ENCODE data around the gene AURKAIP1. TPM values are rescaled to one million over a fixed set of nuclear protein-coding genes. Genes with fewer than 3 reads are reported as not detected.
A peak's percentile ranks its signal among the peaks of the same experiment; 100 is the strongest.

AURKAIP1 gene
- total and polyA plus RNA-seq, 2 of the 13 experiments (the other 11 are each of a cell fraction or from before 2014, with no cell fraction given), result 69.5 to 175 TPM

GRCh38 chr1:1402072-1402900, 27.3 kb upstream of the AURKAIP1 start (continued):
- TF ChIP-seq, protein P1, sequence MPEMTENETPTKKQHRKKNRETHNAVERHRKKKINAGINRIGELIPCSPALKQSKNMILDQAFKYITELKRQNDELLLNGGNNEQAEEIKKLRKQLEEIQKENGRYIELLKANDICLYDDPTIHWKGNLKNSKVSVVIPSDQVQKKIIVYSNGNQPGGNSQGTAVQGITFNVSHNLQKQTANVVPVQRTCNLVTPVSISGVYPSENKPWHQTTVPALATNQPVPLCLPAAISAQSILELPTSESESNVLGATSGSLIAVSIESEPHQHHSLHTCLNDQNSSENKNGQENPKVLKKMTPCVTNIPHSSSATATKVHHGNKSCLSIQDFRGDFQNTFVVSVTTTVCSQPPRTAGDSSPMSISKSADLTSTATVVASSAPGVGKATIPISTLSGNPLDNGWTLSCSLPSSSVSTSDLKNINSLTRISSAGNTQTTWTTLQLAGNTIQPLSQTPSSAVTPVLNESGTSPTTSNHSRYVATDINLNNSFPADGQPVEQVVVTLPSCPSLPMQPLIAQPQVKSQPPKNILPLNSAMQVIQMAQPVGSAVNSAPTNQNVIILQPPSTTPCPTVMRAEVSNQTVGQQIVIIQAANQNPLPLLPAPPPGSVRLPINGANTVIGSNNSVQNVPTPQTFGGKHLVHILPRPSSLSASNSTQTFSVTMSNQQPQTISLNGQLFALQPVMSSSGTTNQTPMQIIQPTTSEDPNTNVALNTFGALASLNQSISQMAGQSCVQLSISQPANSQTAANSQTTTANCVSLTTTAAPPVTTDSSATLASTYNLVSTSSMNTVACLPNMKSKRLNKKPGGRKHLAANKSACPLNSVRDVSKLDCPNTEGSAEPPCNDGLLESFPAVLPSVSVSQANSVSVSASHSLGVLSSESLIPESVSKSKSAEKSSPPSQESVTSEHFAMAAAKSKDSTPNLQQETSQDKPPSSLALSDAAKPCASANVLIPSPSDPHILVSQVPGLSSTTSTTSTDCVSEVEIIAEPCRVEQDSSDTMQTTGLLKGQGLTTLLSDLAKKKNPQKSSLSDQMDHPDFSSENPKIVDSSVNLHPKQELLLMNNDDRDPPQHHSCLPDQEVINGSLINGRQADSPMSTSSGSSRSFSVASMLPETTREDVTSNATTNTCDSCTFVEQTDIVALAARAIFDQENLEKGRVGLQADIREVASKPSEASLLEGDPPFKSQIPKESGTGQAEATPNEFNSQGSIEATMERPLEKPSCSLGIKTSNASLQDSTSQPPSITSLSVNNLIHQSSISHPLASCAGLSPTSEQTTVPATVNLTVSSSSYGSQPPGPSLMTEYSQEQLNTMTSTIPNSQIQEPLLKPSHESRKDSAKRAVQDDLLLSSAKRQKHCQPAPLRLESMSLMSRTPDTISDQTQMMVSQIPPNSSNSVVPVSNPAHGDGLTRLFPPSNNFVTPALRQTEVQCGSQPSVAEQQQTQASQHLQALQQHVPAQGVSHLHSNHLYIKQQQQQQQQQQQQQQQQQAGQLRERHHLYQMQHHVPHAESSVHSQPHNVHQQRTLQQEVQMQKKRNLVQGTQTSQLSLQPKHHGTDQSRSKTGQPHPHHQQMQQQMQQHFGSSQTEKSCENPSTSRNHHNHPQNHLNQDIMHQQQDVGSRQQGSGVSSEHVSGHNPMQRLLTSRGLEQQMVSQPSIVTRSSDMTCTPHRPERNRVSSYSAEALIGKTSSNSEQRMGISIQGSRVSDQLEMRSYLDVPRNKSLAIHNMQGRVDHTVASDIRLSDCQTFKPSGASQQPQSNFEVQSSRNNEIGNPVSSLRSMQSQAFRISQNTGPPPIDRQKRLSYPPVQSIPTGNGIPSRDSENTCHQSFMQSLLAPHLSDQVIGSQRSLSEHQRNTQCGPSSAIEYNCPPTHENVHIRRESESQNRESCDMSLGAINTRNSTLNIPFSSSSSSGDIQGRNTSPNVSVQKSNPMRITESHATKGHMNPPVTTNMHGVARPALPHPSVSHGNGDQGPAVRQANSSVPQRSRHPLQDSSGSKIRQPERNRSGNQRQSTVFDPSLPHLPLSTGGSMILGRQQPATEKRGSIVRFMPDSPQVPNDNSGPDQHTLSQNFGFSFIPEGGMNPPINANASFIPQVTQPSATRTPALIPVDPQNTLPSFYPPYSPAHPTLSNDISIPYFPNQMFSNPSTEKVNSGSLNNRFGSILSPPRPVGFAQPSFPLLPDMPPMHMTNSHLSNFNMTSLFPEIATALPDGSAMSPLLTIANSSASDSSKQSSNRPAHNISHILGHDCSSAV (CRISPR knock-in tag; IDR thresholded peaks at IDR 0.05; ENCODE audit: borderline replicate concordance), result no peak
- TF ChIP-seq UBTF (CRISPR knock-in tag; IDR thresholded peaks at IDR 0.05) (no peak), GLI4 (CRISPR knock-in tag; IDR thresholded peaks at IDR 0.05; ENCODE audit: borderline replicate concordance) (no peak), FLYWCH1 (CRISPR knock-in tag; IDR thresholded peaks at IDR 0.05) (no peak), FOSL1 (CRISPR knock-in tag; IDR thresholded peaks at IDR 0.05; ENCODE audit: borderline replicate concordance) (no peak), POLR2G (IDR thresholded peaks at IDR 0.05; ENCODE audit: low read depth, low read length) (peak; percentile 42; the same call in 1 of the 2 replicates), RAD51 (IDR thresholded peaks at IDR 0.05; ENCODE audit: borderline replicate concordance) (no peak), ZBTB1 (CRISPR knock-in tag; IDR thresholded peaks at IDR 0.05; ENCODE audit: borderline replicate concordance) (no peak), ZNF660 (CRISPR knock-in tag; IDR thresholded peaks at IDR 0.05; ENCODE audit: borderline replicate concordance, low read depth) (no peak), SUZ12 (IDR thresholded peaks at IDR 0.05; ENCODE audit: low read depth, low read length) (no peak), ZNF496 (CRISPR knock-in tag; IDR thresholded peaks at IDR 0.05; ENCODE audit: insufficient replicate concordance) (no peak), AKAP8 (CRISPR knock-in tag; IDR thresholded peaks at IDR 0.05) (no peak), CREBL2 (CRISPR knock-in tag; IDR thresholded peaks at IDR 0.05; ENCODE audit: borderline replicate concordance) (no peak), ZBTB7B (CRISPR knock-in tag; IDR thresholded peaks at IDR 0.05) (no peak)
- TF ChIP-seq, protein P2, sequence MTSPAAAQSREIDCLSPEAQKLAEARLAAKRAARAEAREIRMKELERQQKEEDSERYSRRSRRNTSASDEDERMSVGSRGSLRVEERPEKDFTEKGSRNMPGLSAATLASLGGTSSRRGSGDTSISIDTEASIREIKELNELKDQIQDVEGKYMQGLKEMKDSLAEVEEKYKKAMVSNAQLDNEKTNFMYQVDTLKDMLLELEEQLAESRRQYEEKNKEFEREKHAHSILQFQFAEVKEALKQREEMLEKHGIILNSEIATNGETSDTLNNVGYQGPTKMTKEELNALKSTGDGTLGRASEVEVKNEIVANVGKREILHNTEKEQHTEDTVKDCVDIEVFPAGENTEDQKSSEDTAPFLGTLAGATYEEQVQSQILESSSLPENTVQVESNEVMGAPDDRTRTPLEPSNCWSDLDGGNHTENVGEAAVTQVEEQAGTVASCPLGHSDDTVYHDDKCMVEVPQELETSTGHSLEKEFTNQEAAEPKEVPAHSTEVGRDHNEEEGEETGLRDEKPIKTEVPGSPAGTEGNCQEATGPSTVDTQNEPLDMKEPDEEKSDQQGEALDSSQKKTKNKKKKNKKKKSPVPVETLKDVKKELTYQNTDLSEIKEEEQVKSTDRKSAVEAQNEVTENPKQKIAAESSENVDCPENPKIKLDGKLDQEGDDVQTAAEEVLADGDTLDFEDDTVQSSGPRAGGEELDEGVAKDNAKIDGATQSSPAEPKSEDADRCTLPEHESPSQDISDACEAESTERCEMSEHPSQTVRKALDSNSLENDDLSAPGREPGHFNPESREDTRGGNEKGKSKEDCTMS (CRISPR knock-in tag; conservative IDR thresholded peaks at IDR 0.05), result no peak
